Activated CD4-positive, alpha-beta memory T cell treated with anti-CD3 and anti-CD28 coated beads, Interleukin-2, amount 10 ng/mL, durations not matched to agents 7 days and 5 days (primary cell): ENCODE data around the gene TUBB3. TPM values are rescaled to one million over a fixed set of nuclear protein-coding genes. Genes with fewer than 3 reads are reported as not detected.

Source experiments
- CTCF ChIA-PET: fragments of 350-600 bp; sonication (Branson Sonifier 250); formaldehyde crosslinking; loops from one replicate; lab custom pipeline; 2021; ENCODE audit warnings: antibody characterized with exemption, inconsistent platforms; lab: Charles Lee
- POLR2A ChIA-PET: fragments of 350-600 bp; sonication (Branson Sonifier 250); formaldehyde crosslinking; loops from one replicate; lab custom pipeline; 2021; ENCODE audit warnings: antibody characterized with exemption; lab: Charles Lee
- DNase-seq: peaks from one replicate; pipeline ENCODE4 v3.0.0-alpha.2; 2020
- H3K27ac Mint-ChIP-seq: one replicate; pipeline ENCODE4 v1.8.0; 2021; ENCODE audit warnings: mild to moderate bottlenecking, mixed read lengths
- H3K27me3 Mint-ChIP-seq: one replicate; pipeline ENCODE4 v1.8.0; 2021; ENCODE audit warnings: mixed read lengths
- H3K36me3 Mint-ChIP-seq: one replicate; pipeline ENCODE4 v1.8.0; 2021; ENCODE audit warnings: low read depth, mixed read lengths
- H3K4me1 Mint-ChIP-seq: one replicate; pipeline ENCODE4 v1.8.0; 2021; ENCODE audit warnings: mixed read lengths
- H3K4me3 Mint-ChIP-seq: one replicate; pipeline ENCODE4 v1.8.0; 2021; ENCODE audit warnings: mild to moderate bottlenecking, mixed read lengths
- H3K9me3 Mint-ChIP-seq: one replicate; pipeline ENCODE4 v1.8.0; 2021; ENCODE audit warnings: mixed read lengths
- total RNA-seq, 2 experiments: library from RNA; stranded (reverse); gene quantifications; one replicate each; pipeline ENCODE4 v1.2.3, GENCODE V29; 2021

TUBB3 gene
- total RNA-seq, 2 experiments from 2014 or later: 3.6 to 4.0 TPM

GRCh38 chr16:89971495-89972243 is 48.5 kb downstream of the TUBB3 start:
- H3K27me3 Mint-ChIP-seq: no peaks in the 10 kb centered on the region
- peaks cover 6% of the 10 kb centered on the region for H3K9me3 Mint-ChIP-seq
- H3K4me1 Mint-ChIP-seq: peaks cover 36% of the 10 kb centered on the region
- H3K27ac Mint-ChIP-seq: peak overlapping the region; percentile 73
- ChIA-PET POLR2A (interaction anchor here (0.9 to 2.6 kb wide), 9 partner anchors 8 to 655 kb away, joined by 3 to 22 read pairs (median 6); partner anchors contain the start of genes DEF8 and TCF25), CTCF (interaction anchor here (0.6 to 1.2 kb wide), 4 partner anchors 8 to 110 kb away, joined by 3 read pairs; no protein-coding TSS in a partner anchor)
- H3K4me3 Mint-ChIP-seq: peak overlapping the region; percentile 99
- H3K36me3 Mint-ChIP-seq: peaks cover 18% of the 10 kb centered on the region
- DNase-seq: no peak

GRCh38 chr16:89972244-89973234 is 49.4 kb downstream of the TUBB3 start:
- POLR2A ChIA-PET: interaction anchor here (0.9 to 2.6 kb wide), 14 partner anchors 9 to 656 kb away, joined by 3 to 22 read pairs (median 4); partner anchors contain the start of genes DEF8, TCF25 and TUBB3
- peak; percentile 92 for DNase-seq
- H3K4me3 Mint-ChIP-seq: peak overlapping the region; percentile 99
- peak overlapping the region; percentile 95 for H3K27ac Mint-ChIP-seq
- peaks cover 36% of the 10 kb centered on the region for H3K4me1 Mint-ChIP-seq
- CTCF ChIA-PET: interaction anchor here (0.6 to 1.3 kb wide), 5 partner anchors 8 to 62 kb away, joined by 3 read pairs; no protein-coding TSS in a partner anchor
- peaks cover 21% of the 10 kb centered on the region for H3K36me3 Mint-ChIP-seq
- no peaks in the 10 kb centered on the region for H3K27me3 Mint-ChIP-seq
- H3K9me3 Mint-ChIP-seq: peaks cover 6% of the 10 kb centered on the region

- H3K36me3 Mint-ChIP-seq: peaks cover 26% of the 10 kb centered on the region
- ChIA-PET CTCF (interaction anchor here (1.2 to 1.3 kb wide), 2 partner anchors 49 to 63 kb away, joined by 3 read pairs; no protein-coding TSS in a partner anchor), POLR2A (interaction anchor here (0.9 to 2.6 kb wide), 12 partner anchors 9 to 657 kb away, joined by 3 to 22 read pairs (median 6); partner anchors contain the start of genes DEF8, TCF25 and TUBB3)
- no peak for DNase-seq
- peaks cover 36% of the 10 kb centered on the region for H3K4me1 Mint-ChIP-seq
- H3K27ac Mint-ChIP-seq: peak overlapping the region; percentile 95
- H3K4me3 Mint-ChIP-seq: peak overlapping the region; percentile 99
- H3K9me3 Mint-ChIP-seq: peaks cover 6% of the 10 kb centered on the region
- H3K27me3 Mint-ChIP-seq: no peaks in the 10 kb centered on the region
Observed at GRCh38 chr16:89973235-89973634, 50.1 kb downstream of the TUBB3 start.

- Mint-ChIP-seq H3K4me3 (peak overlapping the region; percentile 99), H3K4me1 (peaks cover 36% of the 10 kb centered on the region), H3K27ac (no peak overlapping the region), H3K36me3 (peaks cover 26% of the 10 kb centered on the region), H3K27me3 (no peaks in the 10 kb centered on the region), H3K9me3 (peaks cover 6% of the 10 kb centered on the region)
- POLR2A ChIA-PET: interaction anchor here (0.9 to 2.6 kb wide), 7 partner anchors 9 to 657 kb away, joined by 3 to 22 read pairs (median 5); partner anchors contain the start of genes TCF25 and TUBB3
- CTCF ChIA-PET: interaction anchor here (1.3 kb wide), 1 partner anchor 64 kb away, joined by 3 read pairs; no protein-coding TSS in a partner anchor
- no peak for DNase-seq
Observed at GRCh38 chr16:89973654-89974335, 50.7 kb downstream of the TUBB3 start.

- no peak overlapping the region for H3K4me3 Mint-ChIP-seq
- H3K36me3 Mint-ChIP-seq: peaks cover 26% of the 10 kb centered on the region
- CTCF ChIA-PET: no interaction called here
- no peaks in the 10 kb centered on the region for H3K27me3 Mint-ChIP-seq
- peaks cover 36% of the 10 kb centered on the region for H3K4me1 Mint-ChIP-seq
- no peak overlapping the region for H3K27ac Mint-ChIP-seq
- DNase-seq: no peak
- H3K9me3 Mint-ChIP-seq: peaks cover 6% of the 10 kb centered on the region
- POLR2A ChIA-PET: no interaction called here
Observed at GRCh38 chr16:89974870-89975269, 51.7 kb downstream of the TUBB3 start.

- Mint-ChIP-seq H3K27ac (peak overlapping the region; percentile 29), H3K4me3 (no peak overlapping the region), H3K9me3 (no peaks in the 10 kb centered on the region), H3K36me3 (peaks cover 56% of the 10 kb centered on the region), H3K4me1 (peaks cover 19% of the 10 kb centered on the region), H3K27me3 (no peaks in the 10 kb centered on the region)
- DNase-seq: no peak
- ChIA-PET CTCF (no interaction called here), POLR2A (interaction anchor here (3.7 kb wide), 1 partner anchor 9 kb away, joined by 22 read pairs; no protein-coding TSS in a partner anchor)
Observed at GRCh38 chr16:89981414-89981813, 58.3 kb downstream of the TUBB3 start.

- H3K4me3 Mint-ChIP-seq: no peak overlapping the region
- POLR2A ChIA-PET: interaction anchor here (3.7 kb wide), 1 partner anchor 10 kb away, joined by 22 read pairs; no protein-coding TSS in a partner anchor
- H3K4me1 Mint-ChIP-seq: peaks cover 19% of the 10 kb centered on the region
Observed at GRCh38 chr16:89982318-89982717, 59.2 kb downstream of the TUBB3 start.

GRCh38 chr16:89983536-89983935 is 60.4 kb downstream of the TUBB3 start:
- Mint-ChIP-seq H3K27me3 (no peaks in the 10 kb centered on the region), H3K4me3 (no peak overlapping the region), H3K36me3 (peaks cover 59% of the 10 kb centered on the region), H3K27ac (peak overlapping the region; percentile 35), H3K9me3 (no peaks in the 10 kb centered on the region), H3K4me1 (peaks cover 19% of the 10 kb centered on the region)
- ChIA-PET CTCF (no interaction called here), POLR2A (interaction anchor here (3.7 kb wide), 1 partner anchor 11 kb away, joined by 22 read pairs; no protein-coding TSS in a partner anchor)
- no peak for DNase-seq

More at GRCh38 chr16:89982318-89982717, 59.2 kb downstream of the TUBB3 start:
- CTCF ChIA-PET: no interaction called here
- H3K9me3 Mint-ChIP-seq: no peaks in the 10 kb centered on the region
- H3K27me3 Mint-ChIP-seq: no peaks in the 10 kb centered on the region
- H3K36me3 Mint-ChIP-seq: peaks cover 62% of the 10 kb centered on the region
- no peak overlapping the region for H3K27ac Mint-ChIP-seq
- no peak for DNase-seq

GRCh38 chr16:89984216-89984615 is 61.1 kb downstream of the TUBB3 start:
- Mint-ChIP-seq H3K4me1 (peaks cover 19% of the 10 kb centered on the region), H3K27ac (no peak overlapping the region), H3K4me3 (no peak overlapping the region), H3K27me3 (no peaks in the 10 kb centered on the region), H3K36me3 (peaks cover 66% of the 10 kb centered on the region), H3K9me3 (no peaks in the 10 kb centered on the region)
- CTCF ChIA-PET: no interaction called here
- DNase-seq: no peak
- POLR2A ChIA-PET: interaction anchor here (3.7 kb wide), 1 partner anchor 11 kb away, joined by 22 read pairs; no protein-coding TSS in a partner anchor

GRCh38 chr16:89985219-89985618 is 62.1 kb downstream of the TUBB3 start:
- no peak for DNase-seq
- Mint-ChIP-seq H3K36me3 (peaks cover 66% of the 10 kb centered on the region), H3K27ac (no peak overlapping the region), H3K9me3 (no peaks in the 10 kb centered on the region), H3K27me3 (no peaks in the 10 kb centered on the region), H3K4me1 (peaks cover 17% of the 10 kb centered on the region), H3K4me3 (no peak overlapping the region)
- ChIA-PET POLR2A (no interaction called here), CTCF (no interaction called here)
